Measurements from ENCODE around the gene SSU72.
"Not testable (repeated sequence)": the region's sequence is repeated elsewhere in the genome, so short reads cannot be mapped to it uniquely, and the experiment has no call there.

Gene SSU72

GRCh38 chr1:1596493-1597274, 22.0 kb upstream of the SSU72 start:
- in situ Hi-C loops (cut with HindIII; ENCODE audit: low sequenced_read_pairs): no loop called here

DNA sequence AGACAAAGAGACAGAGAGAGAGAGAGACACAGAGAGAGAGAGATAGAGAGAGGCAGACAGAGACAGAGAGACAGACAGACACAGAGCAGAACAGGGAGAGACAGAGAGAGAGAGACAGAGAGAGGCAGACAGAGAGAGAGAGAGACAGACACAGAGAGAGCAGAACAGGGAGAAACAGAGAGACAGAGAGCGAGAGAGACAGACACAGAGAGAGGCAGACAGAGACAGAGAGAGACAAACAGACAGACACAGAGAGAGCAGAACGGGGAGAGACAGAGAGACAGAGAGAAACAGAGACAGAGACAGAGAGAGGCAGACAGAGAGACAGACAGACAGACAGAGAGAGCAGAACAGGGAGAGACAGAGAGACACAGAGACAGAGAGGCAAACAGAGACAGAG, 20.7 kb upstream of the SSU72 start:
- in situ Hi-C loops (cut with HindIII; ENCODE audit: low sequenced_read_pairs): not testable (repeated sequence)

DNA sequence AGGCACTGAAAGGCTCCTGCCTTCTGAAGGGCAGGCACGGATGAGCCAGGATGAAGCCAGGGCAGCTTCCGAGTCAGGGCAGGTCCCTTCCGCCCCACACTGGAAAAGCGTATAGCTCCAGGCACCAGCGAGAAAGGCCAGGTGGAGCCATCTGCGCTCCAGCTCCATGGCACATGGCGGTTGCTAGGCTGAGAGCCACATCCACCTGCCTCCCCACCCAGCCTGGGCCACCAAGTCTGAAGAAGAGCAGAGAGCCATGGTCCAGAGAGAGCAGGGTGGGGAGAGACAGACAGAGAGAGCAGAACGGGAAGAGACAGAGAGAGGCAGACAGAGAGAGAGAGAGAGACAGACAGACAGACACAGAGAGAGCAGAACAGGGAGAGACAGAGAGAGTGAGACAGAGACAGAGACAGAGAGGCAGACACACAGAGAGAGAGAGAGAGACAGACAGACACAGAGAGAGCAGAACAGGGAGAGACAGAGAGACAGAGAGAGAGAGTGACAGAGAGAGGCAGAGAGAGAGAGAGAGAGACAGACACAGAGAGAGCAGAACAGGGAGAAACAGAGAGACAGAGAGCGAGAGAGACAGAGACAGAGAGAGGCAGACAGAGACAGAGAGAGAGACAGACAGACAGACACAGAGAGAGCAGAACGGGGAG, 20.1 kb upstream of the SSU72 start:
- in situ Hi-C loops (cut with HindIII; ENCODE audit: low sequenced_read_pairs): no loop called here

- in situ Hi-C loops (cut with HindIII; ENCODE audit: low sequenced_read_pairs): no loop called here
Measured at GRCh38 chr1:1593834-1594601, 19.4 kb upstream of the SSU72 start.

DNA sequence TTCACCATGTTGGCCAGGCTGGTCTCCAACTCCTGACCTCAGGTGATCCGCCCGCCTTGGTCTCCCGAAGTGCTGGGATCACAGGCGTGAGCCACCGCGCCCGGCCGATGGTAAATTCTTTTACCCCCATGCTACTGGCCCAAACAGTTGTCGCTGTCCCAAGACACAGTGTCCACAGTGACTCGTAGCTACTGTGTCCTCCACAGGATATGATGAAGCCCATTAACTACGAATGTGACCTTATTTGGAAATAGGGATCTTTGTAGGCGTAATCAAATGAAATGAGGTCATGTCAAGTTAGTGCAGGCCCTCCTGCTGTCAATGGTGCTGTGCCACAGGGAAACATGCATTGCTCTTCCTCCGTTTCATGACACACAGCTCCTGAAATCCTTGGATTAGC, 16.8 kb upstream of the SSU72 start:
- in situ Hi-C loops (cut with HindIII; ENCODE audit: low sequenced_read_pairs): no loop called here

- in situ Hi-C loops (cut with HindIII; ENCODE audit: low sequenced_read_pairs): no loop called here
Measured at GRCh38 chr1:1583347-1584010, 8.8 kb upstream of the SSU72 start.

- in situ Hi-C loops (cut with HindIII; ENCODE audit: low sequenced_read_pairs): no loop called here
Measured at GRCh38 chr1:1582585-1583346, 8.1 kb upstream of the SSU72 start.

GRCh38 chr1:1578371-1578940, 3.8 kb upstream of the SSU72 start:
- in situ Hi-C loops (cut with HindIII; ENCODE audit: low sequenced_read_pairs): no loop called here

DNA sequence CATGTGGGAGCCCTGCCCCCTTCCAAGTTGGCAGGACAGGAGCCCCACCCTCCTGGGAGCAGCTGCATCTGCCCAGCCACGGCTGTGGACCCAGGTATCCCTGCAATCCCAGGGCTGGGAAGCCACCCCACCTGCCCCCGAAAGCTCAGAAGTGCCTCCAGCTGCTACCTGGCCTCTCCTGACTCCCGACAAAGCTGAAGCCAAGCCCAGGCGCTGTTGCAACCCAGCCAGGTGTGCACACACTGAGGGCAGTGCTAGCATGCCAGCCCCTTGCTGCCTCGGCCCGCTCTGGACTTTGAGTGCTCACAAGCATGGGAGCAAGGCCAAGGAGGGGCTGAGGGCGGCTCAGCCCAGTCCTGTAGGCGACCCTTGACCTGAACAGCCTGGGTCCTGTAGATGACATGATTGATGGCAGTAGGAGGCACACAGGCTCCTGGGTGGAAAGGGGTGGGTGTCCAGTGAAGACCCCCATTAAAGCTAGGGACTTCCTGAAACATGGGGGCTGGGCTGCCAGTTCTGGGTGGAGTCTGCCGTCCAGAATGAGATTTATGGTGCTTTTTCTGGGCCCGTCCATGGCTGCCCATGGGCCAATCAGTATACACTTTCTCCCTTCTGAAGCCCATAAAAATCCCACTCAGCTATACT, 2.8 kb upstream of the SSU72 start:
- in situ Hi-C loops (cut with HindIII; ENCODE audit: low sequenced_read_pairs): no loop called here

GRCh38 chr1:1573843-1574720, 581 bp downstream of the SSU72 start:
- in situ Hi-C loops (cut with HindIII; ENCODE audit: low sequenced_read_pairs): no loop called here

- in situ Hi-C loops (cut with HindIII; ENCODE audit: low sequenced_read_pairs): no loop called here
Measured at GRCh38 chr1:1569341-1569740, 5.3 kb downstream of the SSU72 start.

GRCh38 chr1:1567891-1568291, 6.8 kb downstream of the SSU72 start:
- in situ Hi-C loops (cut with HindIII; ENCODE audit: low sequenced_read_pairs): no loop called here

GRCh38 chr1:1567152-1567875, 7.3 kb downstream of the SSU72 start:
- in situ Hi-C loops (cut with HindIII; ENCODE audit: low sequenced_read_pairs): no loop called here

- in situ Hi-C loops (cut with HindIII; ENCODE audit: low sequenced_read_pairs): no loop called here
Measured at GRCh38 chr1:1565340-1565739, 9.3 kb downstream of the SSU72 start.

GRCh38 chr1:1564268-1564667, 10.4 kb downstream of the SSU72 start:
- in situ Hi-C loops (cut with HindIII; ENCODE audit: low sequenced_read_pairs): no loop called here

GRCh38 chr1:1563688-1564087, 11.0 kb downstream of the SSU72 start:
- in situ Hi-C loops (cut with HindIII; ENCODE audit: low sequenced_read_pairs): no loop called here

GRCh38 chr1:1562556-1563195, 12.0 kb downstream of the SSU72 start:
- in situ Hi-C loops (cut with HindIII; ENCODE audit: low sequenced_read_pairs): no loop called here

Data from DLD1 (cell line).